ENCODE measurements around the gene C6orf89.

C6orf89 gene

DNA sequence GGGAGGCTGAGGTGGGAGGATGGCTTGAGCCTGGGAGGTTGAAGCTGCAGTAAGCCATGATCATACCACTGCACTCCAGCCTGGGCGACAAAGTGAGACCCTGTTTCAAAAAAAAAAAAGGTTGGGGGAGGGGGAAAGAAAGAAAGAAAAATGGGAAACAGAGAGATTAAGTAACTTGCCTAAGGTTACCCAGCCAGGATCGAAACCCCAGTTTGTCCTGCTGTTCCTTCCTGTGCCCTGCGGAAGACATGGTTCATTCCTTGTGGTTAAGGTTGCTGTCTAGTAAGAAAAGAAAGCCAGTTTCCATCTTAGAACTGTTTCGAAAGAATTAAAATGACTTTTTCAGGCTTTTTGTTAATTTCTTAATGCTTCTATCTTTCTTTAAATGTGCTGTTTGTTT is 29.8 kb downstream of the C6orf89 start:
- no peak overlapping the region for H3K4me3 ChIP-seq (ENCODE audit: low read depth, low read length)
- TF ChIP-seq, protein P1, sequence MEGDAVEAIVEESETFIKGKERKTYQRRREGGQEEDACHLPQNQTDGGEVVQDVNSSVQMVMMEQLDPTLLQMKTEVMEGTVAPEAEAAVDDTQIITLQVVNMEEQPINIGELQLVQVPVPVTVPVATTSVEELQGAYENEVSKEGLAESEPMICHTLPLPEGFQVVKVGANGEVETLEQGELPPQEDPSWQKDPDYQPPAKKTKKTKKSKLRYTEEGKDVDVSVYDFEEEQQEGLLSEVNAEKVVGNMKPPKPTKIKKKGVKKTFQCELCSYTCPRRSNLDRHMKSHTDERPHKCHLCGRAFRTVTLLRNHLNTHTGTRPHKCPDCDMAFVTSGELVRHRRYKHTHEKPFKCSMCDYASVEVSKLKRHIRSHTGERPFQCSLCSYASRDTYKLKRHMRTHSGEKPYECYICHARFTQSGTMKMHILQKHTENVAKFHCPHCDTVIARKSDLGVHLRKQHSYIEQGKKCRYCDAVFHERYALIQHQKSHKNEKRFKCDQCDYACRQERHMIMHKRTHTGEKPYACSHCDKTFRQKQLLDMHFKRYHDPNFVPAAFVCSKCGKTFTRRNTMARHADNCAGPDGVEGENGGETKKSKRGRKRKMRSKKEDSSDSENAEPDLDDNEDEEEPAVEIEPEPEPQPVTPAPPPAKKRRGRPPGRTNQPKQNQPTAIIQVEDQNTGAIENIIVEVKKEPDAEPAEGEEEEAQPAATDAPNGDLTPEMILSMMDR (IDR thresholded peaks at IDR 0.05; ENCODE audit: borderline replicate concordance, insufficient read depth, low read depth, low read length), result no peak

DNA sequence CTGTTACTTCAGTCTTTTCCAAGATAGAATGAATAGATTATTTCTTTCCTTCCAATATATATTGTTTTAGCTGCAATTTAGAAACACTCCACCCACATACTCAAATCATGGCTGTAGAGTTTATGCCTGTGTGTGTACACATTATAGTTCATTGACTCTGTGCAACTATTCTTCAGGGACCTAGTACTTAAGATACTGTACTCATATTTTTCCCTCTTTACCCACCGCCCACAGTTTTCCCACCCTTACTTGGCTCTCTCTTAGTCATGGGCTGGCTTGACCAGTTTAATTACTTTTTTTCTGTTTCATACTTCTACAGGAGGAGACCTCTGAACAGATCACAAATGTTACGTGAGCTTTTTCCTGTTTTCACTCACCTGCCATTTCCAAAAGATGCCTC is 30.4 kb downstream of the C6orf89 start:
- TF ChIP-seq, protein P1 (IDR thresholded peaks at IDR 0.05; ENCODE audit: borderline replicate concordance, insufficient read depth, low read depth, low read length), result no peak
- no peak overlapping the region for H3K4me3 ChIP-seq (ENCODE audit: low read depth, low read length)

DNA sequence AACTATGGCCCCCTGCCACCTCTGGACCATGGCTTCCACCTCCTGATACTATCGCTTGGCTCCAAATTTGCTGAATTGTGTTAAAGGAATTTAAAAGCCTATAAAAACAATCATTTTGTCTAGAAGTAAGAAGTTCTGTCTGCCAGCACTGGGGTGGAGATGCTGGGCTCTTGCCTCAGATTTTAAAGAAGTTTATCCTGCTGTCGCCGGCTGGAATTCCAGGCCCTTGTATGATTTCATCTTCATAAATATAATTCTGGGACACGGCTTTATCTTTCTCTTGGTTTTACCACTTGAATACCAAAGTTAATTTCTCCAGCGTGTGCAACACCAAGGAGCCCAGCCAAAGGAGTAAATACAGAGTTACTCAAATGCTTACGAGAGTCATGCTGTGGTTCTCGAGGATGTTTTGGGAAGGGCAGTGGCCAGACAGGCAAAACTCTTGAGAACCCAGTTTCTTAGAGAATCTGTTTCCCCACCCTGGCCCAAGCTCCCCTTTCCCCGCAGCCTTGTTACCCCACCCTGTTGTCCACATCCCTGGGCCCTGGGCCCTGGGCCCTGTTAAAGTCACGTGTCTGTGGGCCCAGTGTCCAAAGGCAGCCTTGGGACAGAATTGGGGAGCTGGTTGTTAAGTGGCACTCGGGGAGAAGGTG is 31.9 kb downstream of the C6orf89 start:
- TF ChIP-seq, protein P1 (IDR thresholded peaks at IDR 0.05; ENCODE audit: borderline replicate concordance, insufficient read depth, low read depth, low read length), result no peak
- no peak overlapping the region for H3K4me3 ChIP-seq (ENCODE audit: low read depth, low read length)

DNA sequence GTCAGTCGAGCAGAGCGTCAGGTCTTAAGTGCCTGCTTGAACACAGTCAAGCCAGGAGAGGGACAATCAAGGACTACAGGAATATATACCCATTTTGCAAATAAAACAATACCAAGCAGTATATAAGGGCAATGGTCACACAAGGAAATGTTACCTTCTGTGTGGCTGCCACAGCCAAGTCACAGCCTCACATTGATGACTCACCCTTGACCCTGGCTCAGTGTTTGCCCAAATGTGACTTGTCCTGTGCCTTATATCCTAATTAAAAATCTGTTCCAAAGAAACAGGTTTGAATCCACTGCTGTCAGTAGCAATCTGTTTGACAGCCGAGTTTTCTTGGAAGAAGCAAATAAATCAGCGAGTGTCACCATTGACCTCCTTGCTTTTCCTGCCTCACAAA is 34.3 kb downstream of the C6orf89 start:
- TF ChIP-seq, protein P1 (IDR thresholded peaks at IDR 0.05; ENCODE audit: borderline replicate concordance, insufficient read depth, low read depth, low read length), result no peak
- H3K4me3 ChIP-seq (ENCODE audit: low read depth, low read length), result no peak overlapping the region

DNA sequence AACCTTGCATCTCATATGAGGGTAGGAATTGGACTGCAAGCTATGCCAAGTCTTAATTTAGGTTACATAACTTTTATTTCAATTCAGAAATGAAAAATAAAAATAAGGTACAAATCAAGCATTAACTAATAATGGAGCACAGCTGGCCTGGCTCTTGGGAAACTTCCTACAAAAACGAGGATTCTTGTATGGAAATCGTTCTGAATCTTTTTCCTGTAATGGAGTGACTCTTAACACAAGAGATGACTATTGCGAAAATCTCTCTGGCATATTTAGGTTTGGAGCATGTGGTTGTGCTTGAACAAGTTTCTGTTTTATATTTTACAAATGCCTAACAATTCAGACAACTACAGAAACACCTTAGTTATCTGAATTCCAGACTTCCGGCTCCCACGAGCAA is 34.8 kb downstream of the C6orf89 start:
- TF ChIP-seq, protein P1 (IDR thresholded peaks at IDR 0.05; ENCODE audit: borderline replicate concordance, insufficient read depth, low read depth, low read length), result no peak
- no peak overlapping the region for H3K4me3 ChIP-seq (ENCODE audit: low read depth, low read length)

DNA sequence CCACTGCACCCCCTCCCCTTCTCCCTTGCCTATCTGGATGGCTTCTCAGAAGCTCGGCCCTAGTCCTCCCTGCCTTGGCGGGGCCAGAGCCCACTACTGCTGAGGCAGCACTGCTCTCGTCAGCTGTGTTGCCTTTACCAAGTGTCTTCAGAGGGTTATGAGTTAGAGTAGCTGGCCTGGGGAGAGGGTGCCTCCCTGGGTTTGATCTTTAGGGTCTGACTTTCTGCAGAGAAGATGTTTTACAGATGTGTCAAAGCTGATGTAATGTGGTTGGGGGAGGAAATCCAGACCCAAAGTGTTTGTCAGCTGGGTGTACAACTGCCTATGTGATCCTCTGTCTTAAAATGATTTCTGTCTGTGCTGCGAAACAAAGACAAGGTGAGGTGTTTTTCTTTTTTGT is 38.4 kb downstream of the C6orf89 start:
- no peak overlapping the region for H3K4me3 ChIP-seq (ENCODE audit: low read depth, low read length)
- TF ChIP-seq, protein P1 (IDR thresholded peaks at IDR 0.05; ENCODE audit: borderline replicate concordance, insufficient read depth, low read depth, low read length), result no peak

DNA sequence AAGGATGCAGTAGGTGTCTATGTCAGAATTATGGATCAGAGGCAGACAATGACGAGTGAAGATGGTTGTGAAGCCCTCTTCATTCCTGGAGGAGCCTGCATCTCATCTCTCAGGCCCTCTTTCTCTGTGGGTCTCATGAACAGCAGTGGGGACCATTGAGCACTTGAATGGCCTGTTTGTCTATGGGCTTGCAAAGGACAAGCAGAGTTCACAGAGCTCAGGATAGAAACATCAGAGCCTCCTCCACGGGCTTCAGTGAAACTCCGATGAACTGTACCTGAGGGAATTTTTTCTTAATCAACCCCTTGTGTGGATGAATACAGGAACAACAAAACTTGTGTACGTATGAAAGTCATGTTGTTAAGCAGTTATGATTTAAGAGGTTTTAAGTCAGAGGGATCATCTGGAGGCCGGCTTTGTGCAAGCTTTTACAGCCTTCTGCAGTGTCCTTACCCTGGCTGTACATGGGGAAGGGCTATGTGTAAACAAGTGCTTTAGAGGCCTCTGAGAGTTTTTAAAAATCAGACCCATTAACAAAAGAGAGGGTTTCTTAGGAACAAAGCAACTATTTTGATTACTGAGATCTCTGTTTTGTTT is 39.1 kb downstream of the C6orf89 start:
- no peak overlapping the region for H3K4me3 ChIP-seq (ENCODE audit: low read depth, low read length)
- TF ChIP-seq, protein P1 (IDR thresholded peaks at IDR 0.05; ENCODE audit: borderline replicate concordance, insufficient read depth, low read depth, low read length), result no peak
